ENCODE results near the gene CORO6. TPM values are rescaled to one million over a fixed set of nuclear protein-coding genes. Genes with fewer than 3 reads are reported as not detected.

CORO6 gene
- total RNA-seq, 4 donors from 2014 or later, result 65.3 to 161 (median 99.2) TPM

DNA sequence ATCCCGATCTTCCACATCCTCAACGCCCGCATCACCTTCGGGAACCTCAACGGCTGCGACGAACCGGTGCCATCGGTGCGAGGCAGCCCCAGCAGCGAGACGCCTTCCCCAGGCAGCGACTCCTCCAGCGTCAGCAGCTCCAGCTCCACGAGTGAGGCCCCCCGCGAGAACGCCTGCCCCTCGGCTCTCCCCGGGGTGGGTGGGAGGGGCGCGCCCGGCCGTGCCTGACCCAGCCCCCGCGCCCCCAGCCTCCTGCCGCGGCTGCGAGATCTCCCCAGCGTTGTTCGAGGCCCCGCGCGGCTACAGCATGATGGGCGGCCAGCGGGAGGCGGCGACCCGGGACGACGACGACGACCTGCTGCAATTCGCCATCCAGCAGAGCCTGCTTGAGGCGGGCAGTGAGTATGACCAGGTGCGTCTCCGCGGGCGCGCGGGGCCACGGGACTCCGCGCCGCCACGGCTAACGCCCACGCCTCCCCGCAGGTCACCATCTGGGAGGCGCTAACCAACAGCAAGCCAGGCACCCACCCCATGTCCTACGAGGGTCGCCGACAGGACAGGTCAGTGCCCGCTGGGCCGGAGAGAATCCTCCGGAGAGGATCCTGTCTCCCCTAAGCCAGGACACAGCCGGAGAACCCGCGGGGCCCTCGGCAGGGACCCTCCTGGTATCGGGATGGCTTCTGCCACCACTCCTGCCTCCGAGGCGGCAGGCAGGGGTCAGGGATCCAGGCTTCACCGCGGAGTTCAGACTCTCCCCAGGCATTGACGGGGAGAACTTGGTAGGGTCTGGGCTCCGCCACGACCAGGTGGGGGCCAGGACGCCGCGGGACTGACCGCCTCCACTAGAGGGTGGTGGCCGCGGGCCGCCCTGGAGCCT lies 10.1 kb downstream of the CORO6 start:
- Histone ChIP-seq H3K27ac (no peak overlapping the region), H3K4me3 (replicated peaks in 1 of 3) (peak overlapping the region in 1 of 3 donors; percentile 20), H3K9me3 (no peaks in the 10 kb centered on the region), H3K4me1 (peaks cover 40 to 41% of the 10 kb centered on the region in 2 donors), H3K27me3 (no peaks in the 10 kb centered on the region), H3K36me3 (no peaks in the 10 kb centered on the region)
- DNase-seq, result peak in 1 of 2 donors; percentile 37
- 50 to 60% methylated on average over 2 to 30 of the region's 85 CpGs for WGBS, 2 donors
- TF ChIP-seq POLR2A (IDR thresholded peaks at IDR 0.05), result no peak
- TF ChIP-seq, protein P1, sequence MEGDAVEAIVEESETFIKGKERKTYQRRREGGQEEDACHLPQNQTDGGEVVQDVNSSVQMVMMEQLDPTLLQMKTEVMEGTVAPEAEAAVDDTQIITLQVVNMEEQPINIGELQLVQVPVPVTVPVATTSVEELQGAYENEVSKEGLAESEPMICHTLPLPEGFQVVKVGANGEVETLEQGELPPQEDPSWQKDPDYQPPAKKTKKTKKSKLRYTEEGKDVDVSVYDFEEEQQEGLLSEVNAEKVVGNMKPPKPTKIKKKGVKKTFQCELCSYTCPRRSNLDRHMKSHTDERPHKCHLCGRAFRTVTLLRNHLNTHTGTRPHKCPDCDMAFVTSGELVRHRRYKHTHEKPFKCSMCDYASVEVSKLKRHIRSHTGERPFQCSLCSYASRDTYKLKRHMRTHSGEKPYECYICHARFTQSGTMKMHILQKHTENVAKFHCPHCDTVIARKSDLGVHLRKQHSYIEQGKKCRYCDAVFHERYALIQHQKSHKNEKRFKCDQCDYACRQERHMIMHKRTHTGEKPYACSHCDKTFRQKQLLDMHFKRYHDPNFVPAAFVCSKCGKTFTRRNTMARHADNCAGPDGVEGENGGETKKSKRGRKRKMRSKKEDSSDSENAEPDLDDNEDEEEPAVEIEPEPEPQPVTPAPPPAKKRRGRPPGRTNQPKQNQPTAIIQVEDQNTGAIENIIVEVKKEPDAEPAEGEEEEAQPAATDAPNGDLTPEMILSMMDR (IDR thresholded peaks at IDR 0.05), result no peak
- intact Hi-C loops (cut with DNase I), result no loop called here

DNA sequence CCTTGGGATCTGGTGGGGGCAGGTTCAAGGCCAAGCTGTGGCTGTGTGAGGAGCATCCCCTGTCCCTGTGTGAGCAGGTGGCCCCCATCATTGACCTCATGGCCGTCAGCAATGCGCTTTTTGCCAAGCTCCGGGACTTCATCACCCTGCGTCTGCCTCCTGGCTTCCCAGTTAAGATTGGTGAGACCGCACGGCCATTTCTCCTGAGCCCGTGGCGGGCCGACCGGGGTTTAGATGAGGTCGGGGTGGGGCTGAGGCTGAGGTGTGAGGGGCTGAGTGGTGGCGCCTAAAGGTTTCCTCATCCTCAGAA lies 10.7 kb downstream of the CORO6 start:
- Histone ChIP-seq H3K27ac (no peak overlapping the region), H3K9me3 (no peaks in the 10 kb centered on the region), H3K27me3 (no peaks in the 10 kb centered on the region), H3K4me3 (replicated peaks in 1 of 3) (no peak overlapping the region), H3K36me3 (no peaks in the 10 kb centered on the region), H3K4me1 (peaks cover 35% of the 10 kb centered on the region in 2 donors)
- no peak for DNase-seq
- WGBS, 2 donors, result 86 to 89% methylated on average over 9 to 11 of the region's 12 CpGs
- intact Hi-C loops (cut with DNase I), result no loop called here
- TF ChIP-seq, protein P1 (IDR thresholded peaks at IDR 0.05), result no peak
- TF ChIP-seq POLR2A (IDR thresholded peaks at IDR 0.05), result no peak

DNA sequence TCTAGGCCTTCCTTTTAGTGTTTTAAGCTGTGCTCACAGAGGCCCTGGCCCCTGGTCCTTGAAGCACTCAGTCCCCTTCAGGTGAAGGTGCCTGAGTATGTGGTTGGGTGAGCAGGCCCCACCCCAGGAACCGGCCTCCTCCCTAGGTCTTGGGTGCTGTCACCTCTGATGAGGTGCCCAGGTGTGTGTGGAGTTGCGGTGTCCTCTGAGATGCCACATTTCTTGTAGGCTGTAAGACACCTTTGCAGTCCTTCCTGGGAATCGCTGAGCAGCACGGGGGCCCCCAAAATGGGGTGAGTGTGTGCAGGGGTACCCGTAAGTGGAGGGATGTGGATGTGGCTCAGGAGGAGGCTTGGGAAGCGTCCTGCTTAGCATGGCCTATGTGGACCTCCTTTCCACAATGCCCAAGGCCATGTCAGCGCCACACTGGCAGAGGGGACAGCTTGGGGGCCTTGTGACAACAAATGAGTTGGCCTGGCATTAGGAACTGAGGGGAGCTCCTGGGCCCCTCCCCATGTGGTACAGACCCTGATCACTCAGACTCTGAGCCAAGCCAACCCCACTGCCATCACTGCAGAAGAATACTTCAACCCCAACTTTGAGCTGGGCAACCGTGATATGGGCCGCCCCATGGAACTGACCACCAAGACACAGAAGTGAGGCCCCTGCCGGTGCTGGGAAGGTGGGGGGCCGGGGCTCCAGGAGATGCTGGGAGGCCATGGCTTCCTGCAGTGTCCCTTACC lies 11.2 kb downstream of the CORO6 start:
- Histone ChIP-seq H3K27ac (no peak overlapping the region), H3K4me3 (replicated peaks in 1 of 3) (no peak overlapping the region), H3K4me1 (peaks cover 30 to 31% of the 10 kb centered on the region in 2 donors), H3K9me3 (no peaks in the 10 kb centered on the region), H3K27me3 (no peaks in the 10 kb centered on the region), H3K36me3 (no peaks in the 10 kb centered on the region)
- intact Hi-C loops (cut with DNase I), result no loop called here
- no peak for DNase-seq
- TF ChIP-seq POLR2A (IDR thresholded peaks at IDR 0.05), result no peak
- TF ChIP-seq, protein P1 (IDR thresholded peaks at IDR 0.05), result no peak
- WGBS, 2 donors, result 95 to 97% methylated on average over 10 of the region's 11 CpGs

DNA sequence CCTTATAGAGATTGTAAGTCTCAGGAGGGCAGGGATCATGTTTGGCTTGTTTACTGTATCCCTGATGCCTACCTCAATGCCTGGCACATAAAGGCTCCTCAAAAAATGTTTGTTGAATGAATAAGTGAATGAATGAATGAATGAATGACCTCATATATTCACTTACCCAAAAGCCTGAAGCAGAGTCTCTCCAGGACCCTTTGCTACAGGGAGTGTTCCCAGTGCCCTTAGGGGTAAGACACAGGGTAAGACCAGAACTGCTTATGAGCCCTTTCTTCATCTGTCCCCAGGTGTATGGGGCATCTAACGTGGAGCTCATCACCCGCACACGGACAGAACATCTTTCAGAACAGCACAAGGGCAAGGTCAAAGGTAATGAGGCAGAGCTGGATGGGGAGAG lies 12.3 kb downstream of the CORO6 start:
- WGBS, 2 donors, result 89 to 92% methylated on average over 3 of the region's 3 CpGs
- Histone ChIP-seq H3K9me3 (no peaks in the 10 kb centered on the region), H3K4me1 (peaks cover 21 to 22% of the 10 kb centered on the region in 2 donors), H3K27me3 (no peaks in the 10 kb centered on the region), H3K36me3 (no peaks in the 10 kb centered on the region), H3K4me3 (replicated peaks in 1 of 3) (no peak overlapping the region), H3K27ac (no peak overlapping the region)
- TF ChIP-seq, protein P1 (IDR thresholded peaks at IDR 0.05), result no peak
- TF ChIP-seq POLR2A (IDR thresholded peaks at IDR 0.05), result no peak
- intact Hi-C loops (cut with DNase I), result no loop called here
- no peak for DNase-seq

DNA sequence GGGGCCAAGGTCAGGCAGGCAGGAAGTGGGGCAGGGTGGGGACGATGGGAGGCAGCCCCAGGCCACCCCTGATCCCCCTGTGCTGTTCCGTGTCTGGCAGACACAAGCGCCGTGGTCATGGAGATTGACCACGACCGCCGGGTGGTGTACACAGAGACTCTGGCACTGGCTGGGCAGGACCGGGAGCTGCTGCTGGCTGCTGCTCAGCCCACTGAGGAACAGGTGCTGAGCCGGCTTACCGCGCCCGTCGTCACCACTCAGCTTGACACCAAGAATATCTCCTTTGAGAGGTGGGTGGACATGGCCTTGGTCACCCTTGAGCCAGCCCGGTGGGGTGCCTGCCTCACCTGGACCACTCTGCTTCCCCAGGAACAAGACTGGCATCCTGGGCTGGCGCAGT lies 13.7 kb downstream of the CORO6 start:
- Histone ChIP-seq H3K27me3 (no peaks in the 10 kb centered on the region), H3K4me1 (peaks cover 12% of the 10 kb centered on the region in 2 donors), H3K27ac (no peak overlapping the region), H3K9me3 (no peaks in the 10 kb centered on the region), H3K4me3 (replicated peaks in 1 of 3) (no peak overlapping the region), H3K36me3 (no peaks in the 10 kb centered on the region)
- no peak for TF ChIP-seq POLR2A (IDR thresholded peaks at IDR 0.05)
- TF ChIP-seq, protein P1 (IDR thresholded peaks at IDR 0.05), result no peak
- intact Hi-C loops (cut with DNase I), result no loop called here
- no peak for DNase-seq
- WGBS, 2 donors, result 90 to 92% methylated on average over 2 to 14 of the region's 15 CpGs
